HCT116 (cell line): ENCODE results near the gene HMG20A.

Source experiments
- ATF3 ChIP-seq: IDR thresholded peaks from 2 replicates; pipeline ENCODE4 v1.6.1; 2012
- CTCF ChIP-seq, 3 experiments: fragments of 200-600 bp in 1 of 3; sonication (generic) in 1 of 3; IDR thresholded peaks in 2 of 3; conservative IDR thresholded peaks in 1 of 3; 2 replicates each; pipeline ENCODE4 v1.5.1; 2012 to 2017; ENCODE audit warnings: low read depth in 2 of 3, low read length in 2 of 3, antibody characterized with exemption in 1 of 3, borderline replicate concordance in 1 of 3, control low read depth in 1 of 3, mild to moderate bottlenecking in 1 of 3, mixed read lengths in 1 of 3, mixed run types in 1 of 3, moderate library complexity in 1 of 3; ENCODE audit not compliant: insufficient read depth in 1 of 3
- EZH2 ChIP-seq: fragments of 200-600 bp; sonication (generic); IDR thresholded peaks from 2 replicates; pipeline ENCODE4 v1.6.1; 2017; ENCODE audit warnings: antibody characterized with exemption, mixed run types
- EZH2phosphoT487 ChIP-seq: fragments of 200-600 bp; IDR thresholded peaks from 2 replicates; pipeline ENCODE4 v1.6.1; 2018; ENCODE audit warnings: antibody characterized with exemption, borderline replicate concordance
- FOSL1 ChIP-seq: IDR thresholded peaks from 2 replicates; pipeline ENCODE4 v1.6.1; 2012; ENCODE audit warnings: low read depth
- JUND ChIP-seq: IDR thresholded peaks from 2 replicates; pipeline ENCODE4 v1.6.1; 2012
- POLR2A ChIP-seq: IDR thresholded peaks from 2 replicates; pipeline ENCODE4 v1.7.0; 2011; ENCODE audit warnings: borderline replicate concordance; ENCODE audit not compliant: insufficient read depth, insufficient read length; ENCODE audit errors: extremely low read depth
- POLR2AphosphoS5 ChIP-seq: IDR thresholded peaks from 2 replicates; pipeline ENCODE4 v1.6.1; 2011; ENCODE audit warnings: mild to moderate bottlenecking, low read depth, low read length, moderate library complexity
- RAD21 ChIP-seq: IDR thresholded peaks from 2 replicates; pipeline ENCODE4 v1.6.1; 2012; ENCODE audit warnings: low read depth, mild to moderate bottlenecking
- REST ChIP-seq: IDR thresholded peaks from 2 replicates; pipeline ENCODE4 v1.6.1; 2012; ENCODE audit warnings: low read depth
- SIN3A ChIP-seq: IDR thresholded peaks from 2 replicates; pipeline ENCODE4 v1.6.1; 2012; ENCODE audit warnings: low read depth
- SP1 ChIP-seq: IDR thresholded peaks from 2 replicates; pipeline ENCODE4 v1.6.1; 2012; ENCODE audit warnings: low read depth
- YY1 ChIP-seq: IDR thresholded peaks from 2 replicates; pipeline ENCODE4 v1.6.1; 2011; ENCODE audit warnings: low read length, low read depth, moderate library complexity, mild to moderate bottlenecking; ENCODE audit not compliant: insufficient replicate concordance; ENCODE audit errors: extremely low read depth

- TF ChIP-seq JUND (no peak), FOSL1 (no peak), REST (no peak), POLR2AphosphoS5 (no peak), EZH2phosphoT487 (no peak), CTCF (IDR thresholded peaks at IDR 0.05 in 2 of 3, conservative IDR thresholded peaks at IDR 0.05 in 1 of 3; ENCODE audit: borderline replicate concordance in 1 of 3, insufficient read depth in 1 of 3, low read depth in 2 of 3, low read length in 2 of 3) (no peak), EZH2 (no peak), ATF3 (no peak), YY1 (no peak), SP1 (no peak), SIN3A (no peak), POLR2A (no peak), RAD21 (no peak)
Measured at GRCh38 chr15:77486542-77487468, 66.1 kb downstream of the HMG20A start.
